Stimulated activated CD4-positive, alpha-beta T cell treated with anti-CD3 and anti-CD28 coated beads, Interleukin-1b, Interleukin-23, amount 100 ng/mL, for 24 hours (primary cell): ENCODE measurements around the gene DNAH2.

Experiments
- DNase-seq, 4 experiments: peaks; one replicate each; pipeline ENCODE4 v3.0.0-alpha.2; 2020; ENCODE audit warnings: low read depth in 4 of 4, low spot score in 1 of 4

Gene DNAH2

DNA sequence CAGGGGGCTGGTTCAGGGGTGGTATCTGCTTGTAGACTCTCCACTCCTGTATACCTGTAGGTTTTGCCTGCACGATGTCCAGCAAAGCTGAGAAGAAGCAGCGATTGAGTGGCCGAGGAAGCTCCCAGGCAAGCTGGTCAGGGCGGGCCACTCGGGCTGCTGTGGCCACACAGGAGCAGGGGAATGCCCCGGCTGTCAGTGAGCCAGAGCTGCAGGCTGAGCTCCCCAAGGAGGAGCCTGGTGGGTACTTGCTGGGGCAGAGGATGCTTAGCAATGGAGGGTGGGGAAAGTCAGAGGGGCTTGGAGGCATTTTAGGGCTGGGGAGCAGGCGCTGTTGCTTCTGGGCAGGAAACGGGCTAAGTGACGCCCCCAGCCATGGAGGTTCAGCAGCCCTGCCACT, 2.1 kb downstream of the DNAH2 start:
- no peak for DNase-seq

- DNase-seq = no peak
Observed at GRCh38 chr17:7720125-7720524, 2.6 kb downstream of the DNAH2 start.

- no peak for DNase-seq
Observed at GRCh38 chr17:7721612-7722011, 4.1 kb downstream of the DNAH2 start.

- DNase-seq = no peak
Observed at GRCh38 chr17:7727886-7728285, 10.3 kb downstream of the DNAH2 start.

DNA sequence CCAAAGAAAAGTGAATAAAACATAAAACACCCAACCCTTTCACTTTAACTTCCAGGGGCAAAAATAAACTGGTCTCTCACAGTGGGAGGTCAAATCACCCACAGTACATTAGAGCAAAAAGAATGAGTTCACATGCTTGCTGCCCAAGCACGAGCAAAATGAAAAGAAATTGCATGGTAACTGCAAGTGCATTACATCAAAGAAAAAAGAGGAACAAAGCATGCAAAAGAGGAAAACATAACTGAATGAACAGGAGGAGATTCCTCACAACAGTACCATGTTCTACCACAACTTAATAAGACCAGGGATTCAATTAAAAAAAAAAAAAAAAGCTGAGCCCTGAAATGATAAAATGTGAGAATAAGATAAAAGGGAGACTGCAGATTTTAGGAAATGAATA, 12.3 kb downstream of the DNAH2 start:
- no peak for DNase-seq

DNA sequence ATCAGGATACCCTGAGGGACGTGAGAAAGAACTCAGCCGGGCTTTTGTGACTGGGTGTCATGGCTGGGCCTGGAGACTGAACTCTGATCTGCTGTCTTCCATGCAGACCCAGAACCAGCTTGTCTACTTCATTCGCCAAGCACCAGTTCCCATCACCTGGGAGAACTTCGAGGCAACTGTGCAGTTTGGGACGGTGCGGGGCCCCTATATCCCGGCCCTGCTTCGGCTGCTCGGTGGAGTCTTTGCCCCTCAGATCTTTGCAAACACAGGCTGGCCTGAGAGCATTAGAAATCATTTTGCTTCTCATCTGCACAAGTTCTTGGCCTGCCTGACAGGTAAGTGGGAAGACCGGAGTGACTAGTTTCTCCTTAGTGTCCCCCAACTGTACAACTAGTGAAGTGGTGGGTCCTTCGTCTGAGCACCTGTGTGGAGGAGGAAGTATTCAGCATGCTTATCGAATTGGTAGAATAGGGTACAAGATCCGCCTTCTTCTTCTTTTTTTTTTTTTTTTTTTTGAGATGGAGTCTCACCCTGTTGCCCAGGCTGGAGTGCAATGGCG, 15.5 kb downstream of the DNAH2 start:
- DNase-seq = no peak

GRCh38 chr17:7737601-7738000, 20.1 kb downstream of the DNAH2 start:
- DNase-seq = no peak

DNA sequence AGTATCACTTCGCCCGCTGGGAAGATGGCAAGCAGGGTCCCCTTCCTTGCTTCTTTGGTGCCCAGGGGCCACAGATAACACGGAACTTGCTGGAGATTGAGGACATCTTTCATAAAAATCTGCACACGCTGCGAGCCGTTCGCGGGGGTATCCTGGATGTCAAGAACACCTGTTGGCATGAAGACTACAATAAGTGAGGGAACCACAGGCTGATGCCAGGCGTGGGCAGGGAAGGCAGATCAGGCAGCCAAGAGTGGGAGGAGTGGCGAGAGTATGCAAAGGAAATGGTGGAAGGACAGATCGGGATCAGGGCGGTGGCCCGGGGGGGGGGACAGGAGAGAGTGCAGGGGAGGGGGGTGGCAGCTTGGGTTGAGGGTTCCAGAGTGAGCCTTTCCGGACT, 22.2 kb downstream of the DNAH2 start:
- no peak for DNase-seq

DNA sequence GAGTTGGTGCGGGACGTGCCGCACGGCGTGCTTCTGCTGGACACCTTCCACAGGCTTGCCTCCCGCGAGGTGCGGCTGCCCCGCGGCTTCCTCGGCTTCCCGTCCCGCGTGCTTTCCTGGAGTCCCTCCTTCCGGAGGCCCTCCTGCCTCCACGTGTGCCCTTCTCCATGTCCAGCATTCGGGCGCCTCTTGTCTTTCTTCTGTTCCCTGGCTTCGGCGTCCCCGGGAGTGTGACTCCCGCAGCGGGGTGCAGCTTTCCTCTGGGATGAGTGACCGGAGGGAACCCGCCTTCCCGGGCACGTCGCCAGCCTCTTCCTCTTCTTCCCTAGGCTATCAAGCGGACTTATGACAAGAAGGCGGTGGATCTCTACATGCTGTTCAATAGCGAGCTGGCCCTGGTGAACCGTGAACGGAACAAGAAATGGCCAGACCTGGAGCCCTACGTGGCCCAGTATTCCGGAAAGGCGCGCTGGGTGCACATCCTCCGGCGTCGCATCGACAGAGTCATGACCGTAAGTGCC, 23.0 kb downstream of the DNAH2 start:
- no peak for DNase-seq

DNA sequence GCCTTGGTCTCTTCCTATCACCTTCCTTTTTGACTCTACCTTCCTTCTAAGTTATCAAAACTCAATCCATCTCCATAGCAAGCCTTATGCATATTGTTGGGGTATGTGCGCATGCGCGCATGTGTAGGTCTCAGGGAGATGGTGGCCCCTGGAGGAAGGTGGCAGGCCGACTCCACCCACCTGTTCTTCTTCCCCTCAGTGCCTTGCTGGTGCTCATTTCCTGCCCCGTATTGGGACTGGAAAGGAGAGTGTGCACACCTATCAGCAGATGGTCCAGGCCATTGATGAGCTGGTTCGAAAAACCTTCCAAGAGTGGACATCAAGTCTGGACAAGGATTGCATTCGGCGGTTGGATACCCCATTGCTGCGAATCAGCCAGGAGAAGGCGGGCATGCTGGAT, 25.2 kb downstream of the DNAH2 start:
- no peak for DNase-seq

DNA sequence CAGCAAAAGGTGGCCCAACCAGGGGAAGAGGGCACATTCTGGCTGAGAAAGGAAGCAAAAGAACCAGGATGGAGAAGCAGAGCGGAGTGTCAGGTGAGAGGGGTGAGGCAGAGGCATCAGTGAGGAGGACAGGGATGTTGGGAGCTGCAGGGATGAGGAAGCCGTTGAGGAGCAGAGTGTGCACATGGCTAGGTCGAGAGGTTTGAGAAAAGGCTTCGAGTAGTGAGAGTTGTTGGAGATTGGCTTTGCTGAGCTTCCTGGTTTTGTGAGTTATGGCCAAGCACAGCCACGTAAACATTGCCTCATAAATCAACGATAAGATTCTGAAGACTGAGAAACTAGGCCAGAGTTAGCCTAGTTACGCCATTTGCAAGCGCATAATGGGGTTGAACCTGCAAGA, 26.9 kb downstream of the DNAH2 start:
- no peak for DNase-seq

DNA sequence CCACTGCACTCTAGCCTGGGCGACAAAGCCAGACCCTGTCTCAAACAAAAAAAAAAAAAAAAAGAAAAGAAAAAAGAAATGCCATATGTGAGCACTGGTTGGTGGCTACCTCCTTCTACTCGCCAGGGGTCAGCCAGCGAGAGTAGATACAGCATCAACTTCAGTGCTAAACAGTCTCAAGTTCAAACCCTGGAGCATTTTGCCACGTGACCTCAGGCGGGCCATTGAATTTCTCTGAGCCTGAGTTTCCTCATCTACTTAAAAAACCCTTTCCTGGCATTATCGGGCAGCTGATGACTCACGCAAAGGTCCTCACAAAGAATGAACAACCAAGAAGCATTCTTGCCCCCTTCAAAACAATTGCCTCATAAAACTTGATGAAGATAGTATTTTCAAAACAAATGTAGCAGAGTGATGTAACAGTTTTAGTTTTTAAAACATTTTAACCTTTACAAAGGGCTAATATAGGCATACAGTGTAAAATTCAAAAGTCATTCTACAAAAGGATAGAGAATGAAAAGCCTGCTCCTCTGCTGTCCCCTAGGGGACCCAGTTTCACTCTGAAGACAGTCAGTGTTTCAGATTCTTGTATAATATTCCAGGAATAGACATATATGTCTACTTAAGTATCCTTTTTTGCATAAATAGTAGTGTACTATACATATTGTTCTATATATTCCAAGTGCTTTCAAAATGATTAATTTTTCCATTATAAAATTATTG, 28.4 kb downstream of the DNAH2 start:
- DNase-seq = no peak

- DNase-seq = no peak
Observed at GRCh38 chr17:7747635-7748071, 30.1 kb downstream of the DNAH2 start.

- no peak for DNase-seq
Observed at GRCh38 chr17:7748076-7748775, 30.7 kb downstream of the DNAH2 start.

- no peak for DNase-seq
Observed at GRCh38 chr17:7750321-7750821, 32.8 kb downstream of the DNAH2 start.

DNA sequence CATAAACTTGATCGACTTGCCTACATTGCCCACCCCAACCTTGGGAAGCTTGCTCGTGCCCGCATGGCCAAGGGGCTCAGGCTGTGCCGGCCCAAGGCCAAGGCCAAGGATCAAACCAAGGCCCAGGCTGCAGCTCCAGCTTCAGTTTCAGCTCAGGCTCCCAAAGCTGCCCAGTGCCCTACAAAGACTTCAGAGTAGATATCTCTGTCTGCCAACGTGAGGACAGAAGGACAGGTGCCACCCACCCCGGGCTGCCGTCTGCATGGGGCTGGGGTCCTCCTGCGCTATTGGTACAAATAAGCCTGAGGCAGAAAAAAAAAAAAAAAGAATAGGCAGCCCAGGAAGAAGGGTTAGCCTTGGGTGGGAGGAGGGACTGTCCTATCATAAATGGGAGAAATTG, 37.1 kb downstream of the DNAH2 start:
- no peak for DNase-seq

- DNase-seq = no peak
Observed at GRCh38 chr17:7755095-7755890, 37.7 kb downstream of the DNAH2 start.

- no peak for DNase-seq
Observed at GRCh38 chr17:7756968-7757367, 39.4 kb downstream of the DNAH2 start.

GRCh38 chr17:7763919-7764318, 46.4 kb downstream of the DNAH2 start:
- no peak for DNase-seq

GRCh38 chr17:7767004-7767403, 49.5 kb downstream of the DNAH2 start:
- DNase-seq = no peak

DNA sequence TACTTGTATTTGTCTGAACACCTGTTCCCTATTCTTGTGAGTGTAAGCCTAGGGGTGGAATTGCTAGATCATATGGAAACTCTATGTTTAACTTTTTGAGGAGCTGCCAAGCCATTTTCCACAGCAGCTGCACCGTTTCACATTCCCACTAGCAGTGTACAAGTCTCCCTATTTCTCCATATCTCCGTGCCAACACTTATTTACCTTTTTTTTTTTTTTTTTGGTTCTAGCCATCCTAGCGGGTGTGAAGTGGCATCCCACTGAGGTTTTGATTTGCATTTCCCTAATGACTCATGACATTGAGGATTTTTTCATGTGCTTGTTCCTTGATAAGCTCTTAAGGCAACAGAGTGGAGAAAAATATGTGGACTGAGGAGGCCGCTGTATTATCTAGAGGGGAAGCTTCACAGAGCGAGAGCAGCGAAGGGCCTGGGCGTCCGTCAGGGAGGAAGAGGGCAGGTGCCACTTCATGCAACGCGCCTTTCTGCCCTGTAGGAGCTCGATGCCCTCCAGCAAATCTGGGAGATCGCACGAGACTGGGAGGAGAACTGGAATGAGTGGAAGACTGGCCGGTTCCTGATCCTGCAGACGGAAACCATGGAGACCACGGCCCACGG, 50.0 kb downstream of the DNAH2 start:
- DNase-seq = no peak
